Sigmoid colon (tissue), 7 donors: Measurements from ENCODE around the gene SLC35B3. TPM values are rescaled to one million over a fixed set of nuclear protein-coding genes. Genes with fewer than 3 reads are reported as not detected.
"Not testable (repeated sequence)": the region's sequence is repeated elsewhere in the genome, so short reads cannot be mapped to it uniquely, and the experiment has no call there.

ENCODE experiments used
- DNase-seq: peaks from one replicate; pipeline ENCODE4 v3.0.0-alpha.2; 2019
- H3K27ac ChIP-seq, 4 donors: fragments of 200-600 bp; sonication (generic); one replicate each; pipeline ENCODE4 v1.5.1; 2016 to 2019; ENCODE audit warnings: mild to moderate bottlenecking in 1 of 4
- H3K27me3 ChIP-seq, 3 donors: fragments of 200-600 bp; sonication (generic); one replicate each; pipeline ENCODE4 v1.5.1; 2019; ENCODE audit warnings: mild to moderate bottlenecking in 1 of 3
- H3K36me3 ChIP-seq, 4 donors: fragments of 200-600 bp; sonication (generic); one replicate each; pipeline ENCODE4 v1.5.1; 2016 to 2019
- H3K4me1 ChIP-seq, 4 donors: fragments of 200-600 bp; sonication (generic); one replicate each; pipeline ENCODE4 v1.5.1; 2017 to 2019
- H3K4me3 ChIP-seq, 4 donors: fragments of 200-600 bp; sonication (generic); one replicate each; pipeline ENCODE4 v1.5.1; 2017 to 2019; ENCODE audit warnings: mild to moderate bottlenecking in 2 of 4, moderate library complexity in 1 of 4
- H3K9me3 ChIP-seq, 4 donors: fragments of 200-600 bp in 3 of 4; sonication (generic) in 3 of 4; one replicate each; pipeline versions ENCODE4 v1.5.1 to v1.6.1; 2013 to 2019
- CTCF ChIP-seq, 4 experiments: fragments of 450-650 bp in 3 of 4; fragments of 200-600 bp in 1 of 4; IDR thresholded peaks; one replicate each; pipeline ENCODE4 v1.5.1; 2016 to 2019; ENCODE audit warnings: antibody characterized with exemption in 4 of 4, mild to moderate bottlenecking in 3 of 4, moderate library complexity in 2 of 4
- EP300 ChIP-seq, 4 donors: sonication (generic); formaldehyde crosslinking; IDR thresholded peaks; one replicate each; pipeline ENCODE4 v1.6.1; 2017; ENCODE audit warnings: antibody characterized with exemption in 4 of 4
- POLR2A ChIP-seq, 2 donors: fragments of 450-650 bp; IDR thresholded peaks; one replicate each; pipeline ENCODE4 v1.6.1; 2016; ENCODE audit warnings: antibody characterized with exemption in 2 of 2, mild to moderate bottlenecking in 2 of 2, moderate library complexity in 2 of 2
- POLR2AphosphoS5 ChIP-seq, 4 donors: sonication (generic); formaldehyde crosslinking; IDR thresholded peaks; one replicate each; pipeline ENCODE4 v1.6.1; 2017; ENCODE audit warnings: antibody characterized with exemption in 4 of 4
- WGBS, 2 donors: extraction: QIAGEN DNeasy Blood & Tissue Kit; methylation state at CpG; one replicate each; pipeline ENCODE4 v1.1.7; 2013; 5-methylcytosine and 5-hydroxymethylcytosine counted together
- intact Hi-C: fragments of 100-400 bp; cut with DNase I; formaldehyde crosslinking; loops from one replicate; pipeline ENCODE4 v1.15.1; 2023
- polyA plus RNA-seq, 3 donors: library from polyadenylated mRNA; stranded (reverse); fragments of 200-250 nt; gene quantifications; one replicate each; pipeline ENCODE4 v1.2.3, GENCODE V29; 2013
- total RNA-seq, 4 donors: library from RNA; depleted of rRNA; stranded (reverse); fragments of >200 nt; gene quantifications; one replicate each; pipeline ENCODE4 v1.1.0, GENCODE V29; 2016
- donor health status: healthy with polysubstance abuse.
- donor health status: Bipolar disorder and iron deficiency.
- donor health status: healthy.

The SLC35B3 gene
- total and polyA plus RNA-seq, 7 donors, result 11.9 to 29.4 (median 16.6) TPM

GRCh38 chr6:8468552-8469356, 33.4 kb upstream of the SLC35B3 start:
- H3K36me3 ChIP-seq, result no peaks in the 10 kb centered on the region
- no peak for DNase-seq
- no peaks in the 10 kb centered on the region for H3K4me1 ChIP-seq
- 73 to 75% methylated on average over 6 of the region's 6 CpGs for WGBS, 2 donors
- H3K27ac ChIP-seq, result no peak overlapping the region
- H3K9me3 ChIP-seq, result no peaks in the 10 kb centered on the region
- no peak overlapping the region for H3K4me3 ChIP-seq
- intact Hi-C loops, result no loop called here
- TF ChIP-seq EP300 (IDR thresholded peaks at IDR 0.05), result no peak
- no peak for TF ChIP-seq POLR2AphosphoS5 (IDR thresholded peaks at IDR 0.05)
- no peak for TF ChIP-seq POLR2A (IDR thresholded peaks at IDR 0.05)
- TF ChIP-seq CTCF (IDR thresholded peaks at IDR 0.05), result no peak
- no peaks in the 10 kb centered on the region for H3K27me3 ChIP-seq

GRCh38 chr6:8462694-8463093, 27.3 kb upstream of the SLC35B3 start:
- no peaks in the 10 kb centered on the region for H3K27me3 ChIP-seq
- H3K36me3 ChIP-seq, result no peaks in the 10 kb centered on the region
- H3K27ac ChIP-seq, result no peak overlapping the region
- intact Hi-C loops, result no loop called here
- H3K4me1 ChIP-seq, result no peaks in the 10 kb centered on the region
- DNase-seq, result no peak
- WGBS, 2 donors, result 17 to 42% methylated on average over 1 of the region's 1 CpG
- no peaks in the 10 kb centered on the region for H3K9me3 ChIP-seq
- H3K4me3 ChIP-seq, result no peak overlapping the region
- TF ChIP-seq POLR2AphosphoS5 (IDR thresholded peaks at IDR 0.05), result no peak
- no peak for TF ChIP-seq CTCF (IDR thresholded peaks at IDR 0.05)
- TF ChIP-seq EP300 (IDR thresholded peaks at IDR 0.05), result no peak

- Histone ChIP-seq H3K36me3 (no peaks in the 10 kb centered on the region), H3K27ac (no peak overlapping the region), H3K27me3 (no peaks in the 10 kb centered on the region), H3K4me3 (no peak overlapping the region), H3K4me1 (no peaks in the 10 kb centered on the region), H3K9me3 (peaks cover 0 to 2% (median 0%) of the 10 kb centered on the region in 4 donors)
- 94 to 95% methylated on average over 3 of the region's 3 CpGs for WGBS, 2 donors
- intact Hi-C loops, result no loop called here
- no peak for DNase-seq
- TF ChIP-seq POLR2A (IDR thresholded peaks at IDR 0.05) (no peak), CTCF (IDR thresholded peaks at IDR 0.05) (no peak), POLR2AphosphoS5 (IDR thresholded peaks at IDR 0.05) (no peak), EP300 (IDR thresholded peaks at IDR 0.05) (no peak)
Observed at GRCh38 chr6:8462169-8462568, 26.8 kb upstream of the SLC35B3 start.

GRCh38 chr6:8446391-8446790, 11.0 kb upstream of the SLC35B3 start:
- intact Hi-C loops, result no loop called here
- no peaks in the 10 kb centered on the region for H3K9me3 ChIP-seq
- TF ChIP-seq POLR2AphosphoS5 (IDR thresholded peaks at IDR 0.05), result no peak
- no peak for TF ChIP-seq CTCF (IDR thresholded peaks at IDR 0.05)
- no peak for TF ChIP-seq EP300 (IDR thresholded peaks at IDR 0.05)
- TF ChIP-seq POLR2A (IDR thresholded peaks at IDR 0.05), result no peak
- H3K27ac ChIP-seq, result no peak overlapping the region
- no peak overlapping the region for H3K4me3 ChIP-seq
- no peak for DNase-seq
- H3K4me1 ChIP-seq, result no peaks in the 10 kb centered on the region
- H3K27me3 ChIP-seq, result no peaks in the 10 kb centered on the region
- no peaks in the 10 kb centered on the region for H3K36me3 ChIP-seq
- 33 to 49% methylated on average over 2 of the region's 2 CpGs for WGBS, 2 donors

GRCh38 chr6:8445930-8446329, 10.6 kb upstream of the SLC35B3 start:
- H3K4me3 ChIP-seq, H3K9me3 ChIP-seq, H3K36me3 ChIP-seq, H3K27ac ChIP-seq, H3K27me3 ChIP-seq, DNase-seq, H3K4me1 ChIP-seq, intact Hi-C loops: not testable (repeated sequence)
- WGBS, 2 donors, result 81 to 89% methylated on average over 4 of the region's 4 CpGs
